ENCODE measurements around the gene CHSY1.
A peak's percentile ranks its signal among the peaks of the same experiment; 100 is the strongest.

Gene CHSY1

GRCh38 chr15:101168898-101169494, 82.9 kb downstream of the CHSY1 start:
- no peak for DNase-seq

DNA sequence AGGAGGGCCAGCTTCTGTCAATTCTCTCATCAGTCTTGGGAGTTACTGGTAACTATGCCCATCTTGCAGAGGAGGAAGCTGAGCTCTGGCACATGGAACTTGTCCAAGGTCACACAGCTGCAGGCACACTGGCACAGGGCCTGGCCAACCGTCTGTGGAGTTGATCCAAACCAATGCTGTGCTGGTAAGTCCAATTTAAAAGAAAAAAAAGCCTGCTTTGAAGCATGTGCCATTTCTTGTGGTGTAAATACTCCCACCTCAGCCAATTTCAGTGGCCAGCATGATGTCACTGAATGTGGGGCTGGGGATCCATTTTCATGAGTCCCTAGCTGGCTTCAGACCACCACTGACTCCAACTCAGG, 83.4 kb downstream of the CHSY1 start:
- DNase-seq: no peak

GRCh38 chr15:101167753-101168462, 83.9 kb downstream of the CHSY1 start:
- DNase-seq: peak; percentile 13

GRCh38 chr15:101167411-101167752, 84.5 kb downstream of the CHSY1 start:
- DNase-seq: no peak

- no peak for DNase-seq
Observed at GRCh38 chr15:101165905-101166471, 85.9 kb downstream of the CHSY1 start.

DNA sequence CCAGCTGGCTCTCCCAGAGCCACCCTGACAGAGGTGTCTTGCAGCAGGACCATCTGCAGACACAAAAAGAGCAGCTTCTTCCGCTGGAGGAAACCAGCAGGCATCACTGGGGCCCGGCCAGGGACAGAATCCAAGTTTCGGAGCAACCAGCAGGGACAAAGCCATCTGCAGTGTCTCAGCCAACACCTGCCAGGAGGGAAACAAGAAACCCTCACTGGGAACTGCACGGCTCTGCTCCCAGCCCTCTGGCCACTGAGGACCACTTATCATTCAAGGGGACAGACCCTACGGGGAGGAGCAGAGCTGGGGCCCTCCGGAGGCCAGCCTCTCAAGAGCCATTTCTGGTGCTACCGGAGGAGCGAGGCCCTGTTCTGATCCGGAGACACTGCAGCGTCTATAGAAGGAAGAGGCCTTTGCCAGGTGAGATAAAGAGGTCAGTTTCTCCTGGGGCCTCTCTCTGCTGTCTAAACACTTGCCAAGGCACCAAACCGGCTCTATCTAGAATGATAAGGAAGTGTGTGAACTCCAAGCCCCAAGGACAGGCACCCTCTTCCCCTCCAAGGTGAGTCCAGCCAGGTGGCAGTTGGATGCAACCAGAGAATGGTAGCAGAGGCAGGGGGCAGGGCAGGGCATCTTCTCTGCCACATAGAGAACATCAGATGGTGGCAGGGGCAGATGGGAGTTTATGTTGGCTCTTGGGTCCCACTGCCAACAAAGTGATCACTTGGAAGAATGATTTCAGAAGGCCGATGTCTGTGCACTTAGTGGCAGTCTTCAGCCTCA, 89.0 kb downstream of the CHSY1 start:
- no peak for DNase-seq

DNA sequence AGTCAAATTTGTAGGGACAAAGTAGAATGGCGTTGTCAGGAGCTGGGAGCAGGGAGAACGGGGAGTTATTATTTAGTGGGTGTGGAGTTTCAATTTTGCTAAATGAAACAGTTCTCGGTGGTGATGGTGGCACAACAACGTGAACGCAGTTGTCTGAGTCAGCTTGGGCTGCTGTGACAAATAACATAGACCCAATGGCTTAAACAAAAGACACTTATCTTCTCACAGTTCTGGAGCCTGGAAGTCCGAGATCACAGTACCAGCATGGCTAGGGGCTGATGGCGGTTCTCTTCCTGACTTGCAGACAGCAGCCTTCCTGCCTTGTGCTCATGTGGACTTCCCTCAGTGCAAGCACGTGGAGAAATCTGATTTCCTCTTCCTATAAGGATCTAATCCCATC, 90.2 kb downstream of the CHSY1 start:
- DNase-seq: no peak

- no peak for DNase-seq
Observed at GRCh38 chr15:101159936-101160815, 91.7 kb downstream of the CHSY1 start.

- no peak for DNase-seq
Observed at GRCh38 chr15:101159096-101159935, 92.5 kb downstream of the CHSY1 start.

- DNase-seq: no peak
Observed at GRCh38 chr15:101158166-101159095, 93.4 kb downstream of the CHSY1 start.

DNA sequence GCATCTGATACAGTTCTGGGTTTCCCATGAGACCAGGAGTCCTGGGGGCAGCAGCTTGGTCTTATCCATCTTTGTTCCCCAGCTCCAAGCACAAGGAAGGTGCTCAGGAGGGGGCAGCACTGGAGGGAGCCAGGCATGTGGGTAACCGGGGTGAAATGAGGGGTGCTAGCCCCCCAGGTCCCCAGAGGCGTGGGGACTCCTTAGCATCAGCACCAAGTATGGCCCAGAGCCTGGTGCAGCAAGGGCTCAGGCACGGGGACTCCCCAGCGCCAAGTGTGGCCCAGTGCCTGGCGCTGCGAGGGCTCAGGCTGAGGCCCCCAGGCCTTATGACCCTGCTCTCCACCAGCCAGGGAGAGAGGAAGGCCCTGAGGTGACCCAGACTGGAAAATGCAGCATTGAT, 94.1 kb downstream of the CHSY1 start:
- DNase-seq: no peak

- DNase-seq: no peak
Observed at GRCh38 chr15:101156509-101157159, 95.2 kb downstream of the CHSY1 start.

GRCh38 chr15:101156061-101156460, 95.8 kb downstream of the CHSY1 start:
- DNase-seq: no peak

DNA sequence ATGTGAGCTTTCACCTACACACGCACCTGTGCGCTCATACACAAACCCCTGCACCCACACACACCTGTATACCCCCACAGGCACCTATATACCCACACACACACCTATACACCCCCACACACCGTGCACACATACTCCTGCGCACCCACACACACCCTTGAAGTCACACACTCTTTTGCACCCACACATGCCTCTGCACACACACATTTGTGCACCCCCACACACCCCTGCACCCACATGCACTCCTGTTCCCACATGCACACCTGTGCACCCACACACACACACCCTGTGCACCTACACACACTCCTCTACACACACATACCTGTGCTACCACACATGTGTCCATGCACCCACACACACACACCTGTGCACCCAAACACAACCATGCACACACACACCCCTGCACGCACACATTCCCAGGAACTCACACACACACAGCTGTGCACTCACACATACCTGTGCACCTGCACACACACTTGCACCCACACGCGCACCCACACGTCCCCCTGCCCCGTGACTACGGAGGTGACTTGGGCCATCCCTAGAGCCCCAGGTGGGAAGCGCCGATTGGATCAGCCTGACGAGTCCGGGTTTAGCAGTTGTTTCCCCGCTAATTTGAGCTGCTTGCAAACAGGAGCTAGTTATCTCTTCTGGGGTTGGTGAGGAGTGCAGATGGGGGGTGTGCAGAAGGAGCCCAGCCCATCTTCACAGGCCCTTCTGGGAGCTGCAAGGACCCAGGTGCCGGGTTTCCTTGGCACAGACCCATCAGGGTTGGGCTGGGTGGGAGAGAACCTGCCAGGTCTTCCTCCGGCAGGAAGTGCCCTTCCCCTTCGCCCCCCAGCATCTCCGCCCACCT, 97.8 kb downstream of the CHSY1 start:
- DNase-seq: no peak

DNA sequence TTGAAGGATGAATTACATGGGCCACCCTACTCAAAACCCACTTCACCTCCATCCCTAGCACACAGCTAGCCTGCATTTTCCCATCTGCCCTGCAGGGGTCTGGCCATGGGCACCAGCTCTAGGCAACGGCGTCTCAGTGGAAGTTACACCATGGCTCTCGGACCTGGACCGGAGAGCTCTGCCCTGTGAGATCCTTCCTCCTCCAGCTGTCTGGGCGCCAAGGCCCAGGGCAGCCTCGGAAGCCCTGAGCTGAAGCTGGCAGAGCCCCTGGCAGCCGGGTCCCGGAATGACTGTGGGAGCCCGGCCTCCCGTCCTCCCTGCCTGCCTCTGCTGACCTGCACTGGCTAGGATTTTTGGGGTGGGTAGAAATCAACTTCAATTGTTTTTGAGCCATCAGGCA, 98.9 kb downstream of the CHSY1 start:
- DNase-seq: no peak

DNA sequence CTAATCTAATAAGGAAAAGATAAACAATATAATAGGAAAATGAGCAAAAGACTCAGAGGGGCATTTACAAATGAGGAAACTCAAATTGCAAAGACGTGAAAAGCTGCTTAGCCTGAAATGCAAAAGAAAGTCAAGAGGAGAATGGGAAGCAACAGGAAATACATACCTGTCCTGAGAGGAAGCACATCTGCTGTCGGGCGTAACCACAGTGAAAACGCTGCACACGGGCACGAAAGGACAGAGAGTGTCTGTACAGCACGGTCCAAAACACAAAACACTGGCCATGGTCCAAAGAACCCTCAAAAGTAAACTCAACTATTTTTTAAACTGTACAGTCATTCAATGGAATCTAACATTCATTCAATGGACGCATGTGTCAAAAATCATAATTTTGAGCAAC, 100.6 kb downstream of the CHSY1 start:
- DNase-seq: no peak

DNA sequence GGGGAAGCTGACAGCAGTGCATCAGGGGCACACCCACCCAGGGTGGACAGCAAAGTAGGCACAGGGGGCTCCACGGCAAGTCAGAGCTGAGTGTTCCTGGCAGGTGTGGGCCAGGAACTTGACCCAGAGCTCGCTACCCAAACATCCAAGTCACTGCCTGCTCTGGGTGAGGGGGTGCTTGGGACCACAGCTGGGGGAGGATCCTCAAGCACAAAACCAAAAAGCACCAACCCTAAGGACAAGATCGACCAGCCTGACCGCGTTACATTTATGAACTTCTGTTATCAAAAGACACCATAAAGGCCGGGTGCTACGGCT, 101.2 kb downstream of the CHSY1 start:
- DNase-seq: no peak

DNA sequence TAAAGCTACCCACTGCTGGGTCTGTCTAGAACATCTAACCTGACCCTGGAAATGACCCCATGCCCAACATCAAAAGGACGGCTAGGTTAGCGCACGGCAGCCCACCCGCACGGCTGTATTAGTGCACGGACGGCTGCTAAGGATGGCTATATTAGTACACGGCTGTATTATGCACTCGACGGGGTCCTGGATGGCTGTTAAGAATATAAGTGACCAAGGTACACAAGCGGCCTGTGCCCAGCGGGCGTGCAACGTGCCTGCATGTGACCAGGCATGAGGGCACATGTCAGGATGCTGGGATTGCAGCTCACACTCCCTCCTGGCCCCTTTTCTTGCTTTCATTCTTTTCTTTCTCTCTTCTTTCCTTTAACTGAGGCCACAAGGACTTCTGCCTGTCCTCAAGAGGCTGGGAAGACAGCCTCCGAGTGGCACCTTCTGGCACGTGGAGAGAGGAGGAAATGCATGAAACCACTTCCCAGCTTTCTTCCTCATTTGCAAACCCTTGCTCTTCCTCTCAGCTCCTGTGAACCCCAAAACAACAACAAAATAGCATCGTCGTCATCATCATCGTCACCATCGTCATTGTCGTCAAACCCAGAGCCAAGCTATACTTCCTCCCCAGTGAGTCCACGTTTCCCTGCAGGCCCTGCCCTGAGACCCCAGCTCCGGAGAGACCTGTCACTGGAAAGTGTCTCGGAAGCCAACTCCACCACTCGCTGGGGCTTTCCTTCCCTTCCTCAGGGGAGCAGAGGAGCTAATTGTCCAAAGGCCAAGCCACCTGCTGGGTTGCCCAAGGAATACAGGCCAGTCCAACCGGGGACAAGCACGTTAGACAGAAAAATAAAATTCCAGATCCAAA, 101.8 kb downstream of the CHSY1 start:
- no peak for DNase-seq

Data from activated CD4-positive, alpha-beta T cell treated with anti-CD3 and anti-CD28 coated beads, Interleukin-2, amount 50 U/mL, for 1 hour (primary cell).